Activated CD8-positive, alpha-beta memory T cell treated with anti-CD3 and anti-CD28 coated beads for 36 hours (primary cell): Measurements from ENCODE around the gene RNF8. TPM values are rescaled to one million over a fixed set of nuclear protein-coding genes. Genes with fewer than 3 reads are reported as not detected.

Experiments used
- CTCF ChIA-PET: fragments of 350-600 bp; sonication (Branson Sonifier 250); formaldehyde crosslinking; loops from one replicate; lab custom pipeline; 2021; ENCODE audit warnings: antibody characterized with exemption; lab: Charles Lee
- POLR2A ChIA-PET: fragments of 350-600 bp; sonication (Branson Sonifier 250); formaldehyde crosslinking; loops from one replicate; lab custom pipeline; 2021; ENCODE audit warnings: antibody characterized with exemption; lab: Charles Lee
- total RNA-seq, 2 experiments: library from RNA; stranded (reverse); gene quantifications; one replicate each; pipeline ENCODE4 v1.2.3, GENCODE V29; 2021

RNF8 gene
- total RNA-seq, 2 experiments from 2014 or later, result 34.5 to 34.7 TPM

DNA sequence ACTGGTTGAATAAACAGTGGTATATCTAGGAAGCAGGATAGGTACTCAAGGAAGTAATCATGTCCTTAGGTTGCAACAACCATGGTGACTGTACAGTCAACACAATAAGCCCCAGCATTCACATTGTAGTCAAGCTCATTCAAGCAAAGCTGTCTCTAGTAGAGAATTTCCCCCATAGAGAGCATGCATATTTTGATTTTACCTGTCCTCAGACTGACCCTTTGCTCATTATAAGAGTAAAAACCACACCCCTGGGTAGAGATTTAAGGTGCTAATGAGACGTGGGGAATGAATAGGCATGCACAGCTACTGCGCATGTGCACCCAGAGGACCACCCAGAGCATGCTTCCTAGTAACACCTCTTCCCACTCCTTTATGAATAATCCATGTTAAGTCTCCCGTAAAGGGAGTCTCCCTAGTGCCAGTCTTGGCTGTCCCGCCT, 6.1 kb upstream of the RNF8 start:
- POLR2A ChIA-PET, result no interaction called here

DNA sequence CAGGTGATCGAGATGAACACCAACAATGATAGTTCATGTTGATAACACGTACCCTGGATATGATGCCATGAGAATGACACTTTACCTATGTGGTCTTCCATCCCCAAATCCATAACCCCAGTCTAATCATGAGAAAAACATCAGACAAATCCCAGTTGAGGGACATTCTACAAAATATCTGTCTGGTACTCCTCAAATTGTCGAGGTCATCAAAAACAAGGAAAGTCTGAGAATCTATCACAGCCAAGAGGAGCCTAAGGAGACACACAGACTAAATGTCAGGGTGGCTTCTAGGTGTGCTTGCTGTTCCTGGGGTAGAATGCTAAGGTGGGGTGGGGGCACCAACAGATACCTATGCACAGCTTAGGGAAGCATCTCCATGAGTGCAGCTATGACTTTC, 2.8 kb upstream of the RNF8 start:
- CTCF ChIA-PET, result interaction anchor here (0.6 kb wide), 1 partner anchor 107 kb away, joined by 4 read pairs; no protein-coding TSS in a partner anchor

More for the DNA sequence above, 6.1 kb upstream of the RNF8 start:
- CTCF ChIA-PET, result no interaction called here

GRCh38 chr6:37352384-37352783, 1.4 kb upstream of the RNF8 start:
- ChIA-PET POLR2A (no interaction called here), CTCF (interaction anchor here (0.7 to 1.1 kb wide), 2 partner anchors 9 to 333 kb away, joined by 3 read pairs; no protein-coding TSS in a partner anchor)

More for the DNA sequence above, 2.8 kb upstream of the RNF8 start:
- POLR2A ChIA-PET, result no interaction called here

GRCh38 chr6:37354526-37355384, 972 bp downstream of the RNF8 start:
- ChIA-PET CTCF (interaction anchor here (0.6 to 1.2 kb wide), 4 partner anchors 27 to 343 kb away, joined by 3 read pairs; partner anchors contain the start of gene MDGA1), POLR2A (interaction anchor here (0.5 to 0.8 kb wide), 4 partner anchors 23 to 1071 kb away, joined by 3 to 4 read pairs (median 3); partner anchors contain the start of gene MDGA1)

DNA sequence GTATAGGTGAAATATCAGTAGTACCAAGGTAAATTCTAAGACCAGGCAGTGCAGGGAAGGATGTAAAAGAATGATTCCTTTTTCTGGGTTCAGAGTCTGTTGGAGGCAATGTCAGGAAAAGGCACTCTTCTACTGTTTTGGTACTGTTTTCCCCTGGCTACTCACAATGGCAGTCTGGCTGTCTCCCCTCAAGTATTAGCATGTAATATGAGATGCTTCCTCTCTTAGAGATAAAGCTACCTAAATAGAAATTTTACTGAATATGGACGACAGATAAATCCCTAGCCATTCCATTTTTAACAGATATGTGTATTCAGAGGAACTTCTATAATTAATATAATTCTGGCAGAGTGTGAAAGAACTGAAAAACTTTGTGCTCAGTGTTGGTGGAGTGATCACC, 3.5 kb downstream of the RNF8 start:
- CTCF ChIA-PET, result interaction anchor here (1.0 kb wide), 1 partner anchor 110 kb away, joined by 3 read pairs; no protein-coding TSS in a partner anchor
- POLR2A ChIA-PET, result no interaction called here

GRCh38 chr6:37357860-37358259, 4.1 kb downstream of the RNF8 start:
- ChIA-PET CTCF (no interaction called here), POLR2A (no interaction called here)

- ChIA-PET POLR2A (no interaction called here), CTCF (no interaction called here)
Observed at GRCh38 chr6:37359039-37359438, 5.3 kb downstream of the RNF8 start.

GRCh38 chr6:37362101-37362828, 8.5 kb downstream of the RNF8 start:
- ChIA-PET CTCF (no interaction called here), POLR2A (no interaction called here)

- ChIA-PET POLR2A (no interaction called here), CTCF (interaction anchor here (1.6 kb wide), 1 partner anchor 348 kb away, joined by 3 read pairs; no protein-coding TSS in a partner anchor)
Observed at GRCh38 chr6:37365791-37366190, 12.0 kb downstream of the RNF8 start.

DNA sequence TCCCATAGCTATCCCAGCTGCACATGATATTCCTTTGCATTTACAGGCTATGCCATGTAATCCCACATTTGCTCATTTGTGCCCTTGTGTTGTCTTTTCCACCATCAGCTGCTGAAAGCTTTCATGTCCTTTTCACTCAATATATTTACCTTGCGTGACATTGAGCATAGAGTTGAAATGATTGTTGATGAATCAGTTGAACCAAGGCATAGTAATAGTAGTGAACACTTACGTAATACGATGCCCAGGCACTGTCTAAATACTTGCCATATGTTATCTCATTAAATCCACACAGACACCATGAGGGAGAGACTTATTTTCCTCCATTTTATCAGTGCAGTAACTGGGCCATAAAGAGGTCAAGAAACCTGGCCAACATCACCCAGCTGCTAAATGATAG, 13.1 kb downstream of the RNF8 start:
- ChIA-PET POLR2A (no interaction called here), CTCF (interaction anchor here (1.6 kb wide), 1 partner anchor 349 kb away, joined by 3 read pairs; no protein-coding TSS in a partner anchor)

GRCh38 chr6:37368961-37369320, 15.2 kb downstream of the RNF8 start:
- ChIA-PET CTCF (no interaction called here), POLR2A (no interaction called here)

DNA sequence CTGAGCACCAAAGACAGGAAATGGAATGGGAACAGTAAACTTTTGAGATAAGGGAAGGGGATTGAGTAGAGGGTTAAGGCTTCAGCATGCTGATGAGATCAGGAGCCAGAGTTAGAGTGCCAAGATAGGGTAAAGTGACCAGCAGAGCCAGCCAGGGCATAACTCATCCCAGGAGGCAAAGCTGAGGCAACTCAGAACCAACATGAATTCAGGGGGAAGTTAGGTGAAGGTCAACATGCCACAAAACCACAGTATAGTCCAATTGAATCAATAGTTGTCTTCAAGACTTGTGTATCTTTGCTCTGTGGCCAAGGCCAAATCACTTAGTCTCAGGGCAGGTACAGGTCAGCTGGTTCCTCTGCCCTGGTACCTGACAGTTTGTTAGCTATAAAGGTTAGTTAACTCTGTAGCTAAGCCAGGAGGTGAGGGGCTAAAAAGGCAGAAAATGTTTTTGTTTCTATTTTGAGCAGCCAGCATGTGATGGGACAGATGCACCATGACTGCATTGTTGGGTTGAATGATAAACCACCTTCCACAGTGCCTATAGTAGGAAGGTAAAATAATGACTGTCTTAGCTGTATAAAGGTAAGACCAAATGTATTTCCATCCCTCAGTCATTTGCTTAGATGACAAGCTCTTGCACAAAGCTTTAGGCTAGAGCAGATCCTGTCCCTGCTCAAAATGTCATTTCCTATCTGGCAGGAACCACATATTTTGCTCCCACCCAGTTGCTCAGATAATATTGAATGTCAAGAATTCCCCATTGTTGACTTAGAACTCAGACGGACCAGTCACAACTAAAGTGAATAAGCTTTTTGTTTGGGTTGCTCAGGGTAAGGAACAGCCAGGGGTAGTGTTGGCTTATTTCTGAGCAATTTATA, 15.8 kb downstream of the RNF8 start:
- ChIA-PET CTCF (interaction anchor here (1.5 kb wide), 1 partner anchor 12 kb away, joined by 4 read pairs; no protein-coding TSS in a partner anchor), POLR2A (no interaction called here)

- ChIA-PET POLR2A (no interaction called here), CTCF (interaction anchor here (0.8 kb wide), 1 partner anchor 84 kb away, joined by 3 read pairs; no protein-coding TSS in a partner anchor)
Observed at GRCh38 chr6:37371154-37372083, 17.6 kb downstream of the RNF8 start.

DNA sequence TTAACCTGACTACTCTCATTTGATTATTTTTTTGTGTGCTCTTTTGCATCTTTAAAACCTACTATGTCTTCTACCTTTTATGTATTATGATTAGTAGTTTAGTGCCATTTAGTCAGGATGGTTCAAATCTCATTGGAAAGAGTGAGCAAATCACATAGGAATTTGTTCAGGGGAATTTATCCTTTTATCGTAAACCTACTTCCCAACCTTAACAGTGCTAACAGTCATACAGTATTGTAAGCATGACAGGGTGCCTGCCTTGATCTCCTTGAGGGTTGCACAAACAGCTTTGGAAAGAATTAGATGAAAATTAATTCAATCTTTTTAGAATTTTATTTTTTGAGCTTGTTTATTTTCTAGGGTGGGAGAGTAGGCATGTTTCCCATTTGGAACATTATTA, 18.3 kb downstream of the RNF8 start:
- CTCF ChIA-PET, result interaction anchor here (0.8 kb wide), 1 partner anchor 83 kb away, joined by 3 read pairs; no protein-coding TSS in a partner anchor

GRCh38 chr6:37373822-37374471, 20.2 kb downstream of the RNF8 start:
- ChIA-PET POLR2A (no interaction called here), CTCF (no interaction called here)

More for the DNA sequence above, 18.3 kb downstream of the RNF8 start:
- POLR2A ChIA-PET, result no interaction called here

DNA sequence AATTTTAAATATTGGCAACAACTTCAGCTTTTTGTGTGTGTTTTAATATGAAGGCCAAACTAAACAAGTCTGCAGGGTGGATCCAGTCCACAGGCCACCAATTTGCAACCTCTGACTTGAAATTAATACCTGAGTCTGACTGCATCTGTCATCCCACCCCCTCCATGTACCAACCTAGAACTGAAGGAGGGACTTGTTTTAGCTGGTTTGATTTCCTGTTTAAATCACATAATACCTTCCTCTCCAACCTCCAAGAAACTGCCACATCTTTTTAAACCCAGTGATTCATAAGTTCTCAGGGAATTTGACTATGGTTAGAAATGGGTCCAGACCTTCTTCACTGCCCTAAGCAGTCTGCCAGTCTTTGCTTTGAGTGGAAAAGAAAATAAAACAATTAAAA, 21.6 kb downstream of the RNF8 start:
- CTCF ChIA-PET, result interaction anchor here (0.6 kb wide), 1 partner anchor 317 kb away, joined by 3 read pairs; no protein-coding TSS in a partner anchor
- POLR2A ChIA-PET, result no interaction called here

GRCh38 chr6:37376078-37376743, 22.4 kb downstream of the RNF8 start:
- CTCF ChIA-PET, result no interaction called here
- POLR2A ChIA-PET, result no interaction called here
